Skin epidermis (tissue), 12 donors: ENCODE measurements around the gene BLM.

Experiments
- H3K27ac ChIP-seq, 21 experiments: fragments of 200-600 bp; sonication (generic) in 11 of 21; one replicate each; pipeline ENCODE4 v1.5.0; 2020; ENCODE audit warnings: mild to moderate bottlenecking in 3 of 21, inconsistent platforms in 2 of 21, moderate library complexity in 2 of 21
- H3K4me3 ChIP-seq, 7 experiments: fragments of 200-600 bp; sonication (generic) in 2 of 7; one replicate each; pipeline ENCODE4 v1.5.0; 2020; ENCODE audit warnings: inconsistent platforms in 2 of 7, mild to moderate bottlenecking in 2 of 7, moderate library complexity in 1 of 7

The BLM gene

GRCh38 chr15:90765966-90766365 lies 48.8 kb downstream of the BLM start:
- Histone ChIP-seq H3K27ac (no peak overlapping the region), H3K4me3 (no peak overlapping the region)

GRCh38 chr15:90769375-90769774 lies 52.2 kb downstream of the BLM start:
- H3K4me3 ChIP-seq, result no peak overlapping the region
- no peak overlapping the region for H3K27ac ChIP-seq

GRCh38 chr15:90773485-90773884 lies 56.3 kb downstream of the BLM start:
- H3K27ac ChIP-seq, result no peak overlapping the region
- H3K4me3 ChIP-seq, result no peak overlapping the region

- no peak overlapping the region for H3K4me3 ChIP-seq
- no peak overlapping the region for H3K27ac ChIP-seq
Observed at GRCh38 chr15:90774731-90775514, 57.8 kb downstream of the BLM start.

GRCh38 chr15:90780916-90781315 lies 63.8 kb downstream of the BLM start:
- no peak overlapping the region for H3K4me3 ChIP-seq
- peak overlapping the region in 2 of 21 experiments; percentile 19 to 22 for H3K27ac ChIP-seq

GRCh38 chr15:90782442-90782841 lies 65.3 kb downstream of the BLM start:
- no peak overlapping the region for H3K27ac ChIP-seq
- no peak overlapping the region for H3K4me3 ChIP-seq

- Histone ChIP-seq H3K27ac (no peak overlapping the region), H3K4me3 (no peak overlapping the region)
Observed at GRCh38 chr15:90787881-90788280, 70.7 kb downstream of the BLM start.

- Histone ChIP-seq H3K27ac (no peak overlapping the region), H3K4me3 (no peak overlapping the region)
Observed at GRCh38 chr15:90789462-90789861, 72.3 kb downstream of the BLM start.

GRCh38 chr15:90790057-90790456 lies 72.9 kb downstream of the BLM start:
- Histone ChIP-seq H3K27ac (no peak overlapping the region), H3K4me3 (no peak overlapping the region)

GRCh38 chr15:90790561-90790960 lies 73.4 kb downstream of the BLM start:
- no peak overlapping the region for H3K27ac ChIP-seq
- H3K4me3 ChIP-seq, result no peak overlapping the region

GRCh38 chr15:90794538-90794937 lies 77.4 kb downstream of the BLM start:
- Histone ChIP-seq H3K4me3 (no peak overlapping the region), H3K27ac (no peak overlapping the region)

GRCh38 chr15:90799639-90800170 lies 82.6 kb downstream of the BLM start:
- Histone ChIP-seq H3K27ac (no peak overlapping the region), H3K4me3 (no peak overlapping the region)

- no peak overlapping the region for H3K27ac ChIP-seq
- H3K4me3 ChIP-seq, result no peak overlapping the region
Observed at GRCh38 chr15:90801803-90802202, 84.7 kb downstream of the BLM start.

- H3K27ac ChIP-seq, result no peak overlapping the region
- H3K4me3 ChIP-seq, result no peak overlapping the region
Observed at GRCh38 chr15:90807074-90807785, 90.1 kb downstream of the BLM start.

GRCh38 chr15:90807786-90808086 lies 90.6 kb downstream of the BLM start:
- Histone ChIP-seq H3K27ac (no peak overlapping the region), H3K4me3 (no peak overlapping the region)

- Histone ChIP-seq H3K27ac (peak overlapping the region in 1 of 21 experiments; percentile 10), H3K4me3 (no peak overlapping the region)
Observed at GRCh38 chr15:90808517-90809235, 91.5 kb downstream of the BLM start.

GRCh38 chr15:90809536-90809935 lies 92.4 kb downstream of the BLM start:
- H3K27ac ChIP-seq, result peak overlapping the region in 1 of 21 experiments; percentile 10
- no peak overlapping the region for H3K4me3 ChIP-seq

- H3K4me3 ChIP-seq, result no peak overlapping the region
- H3K27ac ChIP-seq, result no peak overlapping the region
Observed at GRCh38 chr15:90810354-90810753, 93.2 kb downstream of the BLM start.

- H3K4me3 ChIP-seq, result no peak overlapping the region
- peak overlapping the region in 6 of 21 experiments; percentile 8 to 50 (median 34) for H3K27ac ChIP-seq
Observed at GRCh38 chr15:90812171-90812957, 95.2 kb downstream of the BLM start.

- H3K4me3 ChIP-seq, result no peak overlapping the region
- peak overlapping the region in 4 of 21 experiments; percentile 22 to 57 (median 40) for H3K27ac ChIP-seq
Observed at GRCh38 chr15:90812958-90813265, 95.8 kb downstream of the BLM start.
